Ovary (tissue), 9 donors: ENCODE measurements around the gene CDK5RAP2. TPM values are rescaled to one million over a fixed set of nuclear protein-coding genes. Genes with fewer than 3 reads are reported as not detected.
A peak's percentile ranks its signal among the peaks of the same experiment; 100 is the strongest.

Experiments used
- DNase-seq, 5 donors: peaks; one replicate each; pipeline ENCODE4 v3.0.0-alpha.2; 2019 to 2020
- H3K27ac ChIP-seq, 2 donors: fragments of 200-600 bp; one replicate each; pipeline versions ENCODE4 v1.5.1 to v1.8.0; 2019 to 2022
- H3K27me3 ChIP-seq: fragments of 200-600 bp; one replicate; pipeline ENCODE4 v1.8.0; 2022
- H3K36me3 ChIP-seq: fragments of 200-600 bp; sonication (generic); one replicate; pipeline ENCODE4 v1.5.1; 2019
- H3K4me1 ChIP-seq: one replicate; pipeline ENCODE4 v1.8.1; 2013; ENCODE audit warnings: mild to moderate bottlenecking, moderate library complexity; ENCODE audit not compliant: insufficient read depth
- H3K4me3 ChIP-seq: fragments of 200-600 bp; sonication (generic); one replicate; pipeline ENCODE4 v1.5.1; 2017
- H3K9me3 ChIP-seq, 2 donors: fragments of 200-600 bp in 1 of 2; sonication (generic) in 1 of 2; one replicate each; pipeline versions ENCODE4 v1.5.1 to v1.8.1; 2013 to 2019; ENCODE audit warnings: mild to moderate bottlenecking in 1 of 2, moderate library complexity in 1 of 2
- EP300 ChIP-seq: sonication (generic); formaldehyde crosslinking; IDR thresholded peaks from one replicate; pipeline ENCODE4 v1.6.1; 2017; ENCODE audit warnings: antibody characterized with exemption
- POLR2A ChIP-seq: fragments of 450-650 bp; IDR thresholded peaks from one replicate; pipeline ENCODE4 v1.6.1; 2017; ENCODE audit warnings: antibody characterized with exemption, mild to moderate bottlenecking, moderate library complexity
- whole genome bisulfite sequencing, 3 donors: extraction: QIAGEN DNeasy Blood & Tissue Kit in 1 of 3; methylation state at CpG; one replicate each; pipeline versions ENCODE4 v1.1.5 to v1.1.7; 2013 to 2017; 5-methylcytosine and 5-hydroxymethylcytosine counted together
- intact Hi-C, 4 donors: fragments of 100-400 bp; cut with DNase I; formaldehyde crosslinking; loops; one replicate each; pipeline versions ENCODE4 v1.11.0 to v1.15.1; 2022 to 2023
- polyA plus RNA-seq, 2 donors: library from polyadenylated mRNA; stranded (reverse); fragments of 200-250 nt in 1 of 2; fragments of 350-450 nt in 1 of 2; fragmentation: Illumina TruSeq in 1 of 2; extraction: RNeasy Lipid Tissue Mini Kit (QIAGEN cat#74804) in 1 of 2; gene quantifications; one replicate each; pipeline ENCODE4 v1.2.3, GENCODE V29; 2013 to 2014
- total RNA-seq, 7 donors: library from RNA; depleted of rRNA in 2 of 7; stranded (reverse); fragments of >200 nt in 2 of 7; fragmentation: NEBNext Ultra II Directional in 3 of 7; extraction: Animal tissue kit (Norgen Biotek cat#: 25700) in 3 of 7; gene quantifications; one replicate each; pipeline versions ENCODE4 v1.1.0 to v1.2.4, GENCODE V29; 2016 to 2023
- TF ChIP-seq, protein P1 (sequence below), 3 donors: fragments of 450-650 bp in 2 of 3; fragments of 200-600 bp in 1 of 3; IDR thresholded peaks; one replicate each; pipeline versions ENCODE4 v1.5.1 to v1.8.0; 2016 to 2022; ENCODE audit warnings: antibody characterized with exemption in 3 of 3, mild to moderate bottlenecking in 1 of 3
- donor health status: DM: no; HTN: no; CAD: no; lungs with moderate emphysema.
- donor health status: DM: no; HTN: no; CAD: no.
- donor health status: Bipolar disorder and iron deficiency.
- donor health status: DM: yes; HTN: yes; CAD: no.
- donor health status: DM: no; HTN: no; CAD: no.
- donor health status: DM: yes; HTN: yes; CAD: no.

Gene CDK5RAP2
- total and polyA plus RNA-seq, 9 donors: 30.8 to 61.1 (median 44.7) TPM

DNA sequence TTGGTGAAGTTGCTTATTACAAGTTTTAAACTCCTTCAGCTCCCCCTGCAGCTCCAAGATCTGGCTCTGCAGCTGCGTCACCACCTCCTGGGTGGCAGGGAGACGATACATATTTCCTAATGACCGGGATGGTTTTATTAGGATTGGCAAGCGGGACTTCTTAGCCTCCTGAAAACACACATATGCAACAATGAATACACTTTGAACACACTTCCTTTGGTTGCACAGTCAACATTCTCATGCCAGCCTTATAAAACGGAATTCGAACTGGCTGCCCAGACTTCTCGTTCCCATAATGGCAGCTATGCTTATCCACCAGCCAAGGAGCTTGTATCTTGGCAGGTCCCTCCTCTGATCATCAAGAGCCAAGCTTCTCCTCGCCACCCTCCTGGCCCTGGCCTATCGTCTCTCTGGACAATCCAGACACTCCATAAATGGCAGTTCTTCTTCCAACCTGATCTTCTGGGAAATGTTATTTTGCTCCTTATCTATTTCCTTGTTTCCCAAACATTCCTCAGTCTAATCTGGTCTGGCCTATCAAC lies 131.9 kb downstream of the CDK5RAP2 start:
- Histone ChIP-seq H3K9me3 (no peaks in the 10 kb centered on the region), H3K27ac (no peak overlapping the region), H3K27me3 (no peaks in the 10 kb centered on the region), H3K36me3 (no peaks in the 10 kb centered on the region), H3K4me1 (peaks cover 7% of the 10 kb centered on the region), H3K4me3 (no peak overlapping the region)
- no peak for DNase-seq
- intact Hi-C loops: no loop called here
- 95 to 98% (median 96%) methylated on average over 9 of the region's 9 CpGs for WGBS, 3 donors
- TF ChIP-seq POLR2A (no peak), EP300 (no peak)
- TF ChIP-seq, protein P1, sequence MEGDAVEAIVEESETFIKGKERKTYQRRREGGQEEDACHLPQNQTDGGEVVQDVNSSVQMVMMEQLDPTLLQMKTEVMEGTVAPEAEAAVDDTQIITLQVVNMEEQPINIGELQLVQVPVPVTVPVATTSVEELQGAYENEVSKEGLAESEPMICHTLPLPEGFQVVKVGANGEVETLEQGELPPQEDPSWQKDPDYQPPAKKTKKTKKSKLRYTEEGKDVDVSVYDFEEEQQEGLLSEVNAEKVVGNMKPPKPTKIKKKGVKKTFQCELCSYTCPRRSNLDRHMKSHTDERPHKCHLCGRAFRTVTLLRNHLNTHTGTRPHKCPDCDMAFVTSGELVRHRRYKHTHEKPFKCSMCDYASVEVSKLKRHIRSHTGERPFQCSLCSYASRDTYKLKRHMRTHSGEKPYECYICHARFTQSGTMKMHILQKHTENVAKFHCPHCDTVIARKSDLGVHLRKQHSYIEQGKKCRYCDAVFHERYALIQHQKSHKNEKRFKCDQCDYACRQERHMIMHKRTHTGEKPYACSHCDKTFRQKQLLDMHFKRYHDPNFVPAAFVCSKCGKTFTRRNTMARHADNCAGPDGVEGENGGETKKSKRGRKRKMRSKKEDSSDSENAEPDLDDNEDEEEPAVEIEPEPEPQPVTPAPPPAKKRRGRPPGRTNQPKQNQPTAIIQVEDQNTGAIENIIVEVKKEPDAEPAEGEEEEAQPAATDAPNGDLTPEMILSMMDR (IDR thresholded peaks at IDR 0.05): no peak

DNA sequence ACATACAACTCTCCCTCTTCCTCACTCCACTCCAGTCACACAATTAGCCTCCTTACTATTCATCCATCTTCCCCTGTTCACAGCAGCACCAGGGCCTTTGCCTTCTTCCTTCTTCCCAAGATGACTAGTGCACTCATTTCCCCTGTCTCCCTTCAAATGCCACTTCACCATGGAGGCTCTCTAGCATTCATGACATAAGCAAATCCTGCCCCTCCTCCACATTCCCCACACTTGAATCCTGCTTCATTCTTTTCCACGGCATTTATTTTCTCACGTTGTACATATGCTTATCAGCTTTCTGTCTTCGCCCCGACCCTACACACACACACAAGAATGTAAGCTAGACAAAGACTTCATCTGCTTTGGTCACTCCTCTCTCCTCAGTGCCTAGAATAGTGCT lies 133.3 kb downstream of the CDK5RAP2 start:
- no peaks in the 10 kb centered on the region for H3K36me3 ChIP-seq
- H3K27ac ChIP-seq: no peak overlapping the region
- TF ChIP-seq POLR2A (no peak), EP300 (no peak)
- TF ChIP-seq, protein P1 (IDR thresholded peaks at IDR 0.05): no peak
- DNase-seq: no peak
- no peak overlapping the region for H3K4me3 ChIP-seq
- intact Hi-C loops: no loop called here
- H3K27me3 ChIP-seq: no peaks in the 10 kb centered on the region
- WGBS, 3 donors: 26 to 58% (median 35%) methylated on average over 4 of the region's 4 CpGs
- no peaks in the 10 kb centered on the region for H3K9me3 ChIP-seq
- peaks cover 14% of the 10 kb centered on the region for H3K4me1 ChIP-seq

DNA sequence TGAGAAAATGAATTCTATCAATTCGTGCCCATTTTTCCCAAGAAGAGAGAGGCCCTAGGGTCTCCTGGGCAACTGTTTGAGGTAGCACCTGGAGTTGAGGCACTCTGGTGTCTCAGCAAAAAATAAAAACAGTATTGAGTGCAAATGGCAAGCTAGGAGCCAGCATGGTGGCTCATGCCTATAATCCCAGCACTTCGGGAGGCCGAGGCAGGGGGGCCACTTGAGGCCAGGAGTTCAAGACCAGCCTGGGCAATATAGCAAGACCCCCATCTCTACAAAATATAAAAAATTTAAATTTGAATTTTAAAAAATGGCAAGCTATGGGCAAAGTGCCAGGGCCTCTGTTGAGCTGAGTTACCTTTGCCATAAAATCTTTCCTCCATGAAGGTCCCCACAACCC lies 136.0 kb downstream of the CDK5RAP2 start:
- intact Hi-C loops: no loop called here
- no peaks in the 10 kb centered on the region for H3K36me3 ChIP-seq
- peaks cover 18% of the 10 kb centered on the region for H3K4me1 ChIP-seq
- H3K27me3 ChIP-seq: no peaks in the 10 kb centered on the region
- peak overlapping the region in 1 of 2 donors; percentile 50 for H3K27ac ChIP-seq
- no peaks in the 10 kb centered on the region for H3K9me3 ChIP-seq
- no peak for TF ChIP-seq POLR2A
- TF ChIP-seq EP300: no peak
- TF ChIP-seq, protein P1 (IDR thresholded peaks at IDR 0.05): no peak
- WGBS, 3 donors: 31 to 59% (median 58%) methylated on average over 3 of the region's 3 CpGs
- no peak for DNase-seq
- no peak overlapping the region for H3K4me3 ChIP-seq

DNA sequence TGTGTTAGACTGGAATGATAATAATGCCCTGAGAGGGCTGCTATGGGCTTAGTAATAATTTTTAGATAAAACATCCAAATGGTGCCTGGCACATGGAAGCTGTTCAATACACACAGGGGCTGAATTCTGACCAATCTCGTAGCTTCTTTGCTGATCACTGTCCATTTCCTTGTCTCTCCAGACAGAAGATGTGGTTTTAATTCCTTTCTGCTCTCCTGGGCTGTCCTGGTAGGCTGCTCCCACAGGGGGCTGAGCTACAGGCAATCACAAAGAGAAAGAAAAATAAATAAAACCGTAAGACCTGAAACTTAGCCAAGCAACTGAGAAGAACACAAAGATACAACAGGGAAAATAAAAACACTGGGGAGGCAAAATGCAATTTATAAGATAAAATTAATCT lies 136.5 kb downstream of the CDK5RAP2 start:
- no peaks in the 10 kb centered on the region for H3K9me3 ChIP-seq
- H3K27me3 ChIP-seq: no peaks in the 10 kb centered on the region
- peak overlapping the region; percentile 14 to 50 for H3K27ac ChIP-seq
- DNase-seq: no peak
- TF ChIP-seq EP300: no peak
- TF ChIP-seq POLR2A: no peak
- TF ChIP-seq, protein P1 (IDR thresholded peaks at IDR 0.05): no peak
- intact Hi-C loops: no loop called here
- WGBS, 3 donors: 9 to 25% (median 10%) methylated on average over 2 of the region's 2 CpGs
- peaks cover 18% of the 10 kb centered on the region for H3K4me1 ChIP-seq
- H3K4me3 ChIP-seq: no peak overlapping the region
- no peaks in the 10 kb centered on the region for H3K36me3 ChIP-seq
